Activated CD8-positive, alpha-beta memory T cell treated with anti-CD3 and anti-CD28 coated beads for 36 hours (primary cell): Measurements from ENCODE around the gene TCTA. TPM values are rescaled to one million over a fixed set of nuclear protein-coding genes. Genes with fewer than 3 reads are reported as not detected.

Experiments
- CTCF ChIA-PET: fragments of 350-600 bp; sonication (Branson Sonifier 250); formaldehyde crosslinking; loops from one replicate; lab custom pipeline; 2021; ENCODE audit warnings: antibody characterized with exemption; lab: Charles Lee
- POLR2A ChIA-PET: fragments of 350-600 bp; sonication (Branson Sonifier 250); formaldehyde crosslinking; loops from one replicate; lab custom pipeline; 2021; ENCODE audit warnings: antibody characterized with exemption; lab: Charles Lee
- total RNA-seq, 2 experiments: library from RNA; stranded (reverse); gene quantifications; one replicate each; pipeline ENCODE4 v1.2.3, GENCODE V29; 2021

Gene TCTA
- total RNA-seq, 2 experiments from 2014 or later = 17.7 to 17.9 TPM

- ChIA-PET POLR2A (interaction anchor here (0.6 to 0.7 kb wide), 2 partner anchors 76 to 741 kb away, joined by 14 to 19 read pairs; no protein-coding TSS in a partner anchor), CTCF (interaction anchor here (1.1 kb wide), 1 partner anchor 9 kb away, joined by 4 read pairs; no protein-coding TSS in a partner anchor)
Observed at GRCh38 chr3:49406571-49407565, 5.4 kb upstream of the TCTA start.

DNA sequence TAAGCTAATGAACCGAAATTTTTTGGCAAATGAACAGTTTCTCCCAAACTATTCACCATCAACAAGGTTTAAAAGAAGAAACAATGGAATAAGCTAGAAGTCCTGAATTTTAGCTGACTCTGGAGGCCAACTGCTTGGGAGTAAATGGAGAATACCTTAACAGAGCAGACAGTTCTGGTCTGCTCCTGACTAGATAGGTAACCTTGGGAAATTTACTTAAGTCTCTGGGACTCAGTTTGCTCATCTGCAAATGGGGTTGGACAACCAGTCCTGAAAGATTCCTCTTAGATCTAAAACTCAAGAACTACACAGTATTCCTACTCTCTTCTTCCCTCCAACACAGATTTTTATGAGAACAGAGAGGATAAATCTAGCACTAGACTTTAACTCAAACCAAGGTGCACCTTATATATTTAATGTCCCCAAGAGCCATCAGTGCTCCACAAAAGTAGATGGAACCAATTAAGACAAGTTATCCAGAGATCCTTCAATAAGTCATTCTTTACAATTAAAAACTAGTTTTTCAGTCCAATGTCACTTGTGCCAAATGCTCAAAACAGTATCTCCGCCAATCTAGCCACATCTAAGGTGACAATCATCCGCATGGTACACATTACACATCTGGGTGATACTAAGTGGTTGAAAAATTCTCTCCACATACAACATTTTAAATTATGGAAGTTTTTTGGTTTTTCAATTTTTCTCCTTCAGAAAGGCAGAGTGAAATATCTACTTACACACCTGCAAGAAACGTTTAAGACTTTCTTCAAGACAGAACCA, 2.0 kb upstream of the TCTA start:
- POLR2A ChIA-PET = interaction anchor here (0.6 to 2.5 kb wide), 3 partner anchors 18 to 70 kb away, joined by 3 to 18 read pairs (median 6); partner anchors contain the start of gene USP4

GRCh38 chr3:49410846-49411534, 1.2 kb upstream of the TCTA start:
- POLR2A ChIA-PET = interaction anchor here (0.6 to 2.5 kb wide), 8 partner anchors 10 to 290 kb away, joined by 3 to 18 read pairs (median 6); partner anchors contain the start of genes GPX1 and USP4
- CTCF ChIA-PET = interaction anchor here (1.1 kb wide), 1 partner anchor 52 kb away, joined by 3 read pairs; no protein-coding TSS in a partner anchor

More for the DNA sequence above, 2.0 kb upstream of the TCTA start:
- CTCF ChIA-PET = no interaction called here

GRCh38 chr3:49411535-49411967, 672 bp upstream of the TCTA start:
- CTCF ChIA-PET = interaction anchor here (0.8 to 1.1 kb wide), 2 partner anchors 53 to 320 kb away, joined by 3 read pairs; no protein-coding TSS in a partner anchor
- POLR2A ChIA-PET = interaction anchor here (0.6 to 2.5 kb wide), 12 partner anchors 9 to 318 kb away, joined by 3 to 18 read pairs (median 4); partner anchors contain the start of genes DAG1, GPX1, QRICH1 and USP4

- ChIA-PET CTCF (interaction anchor here (2.1 kb wide), 1 partner anchor 73 kb away, joined by 6 read pairs; the partner anchor contains the start of gene USP4), POLR2A (interaction anchor here (0.6 to 2.5 kb wide), 6 partner anchors 9 to 389 kb away, joined by 3 to 18 read pairs (median 5); partner anchors contain the start of gene USP4)
Observed at GRCh38 chr3:49412632-49413337, 562 bp downstream of the TCTA start.

GRCh38 chr3:49413338-49413734, 1.1 kb downstream of the TCTA start:
- ChIA-PET POLR2A (interaction anchor here (1.3 kb wide), 1 partner anchor 12 kb away, joined by 3 read pairs; no protein-coding TSS in a partner anchor), CTCF (interaction anchor here (2.1 kb wide), 1 partner anchor 74 kb away, joined by 6 read pairs; the partner anchor contains the start of gene USP4)

- POLR2A ChIA-PET = no interaction called here
- CTCF ChIA-PET = interaction anchor here (1.6 to 2.3 kb wide), 2 partner anchors 29 to 35 kb away, joined by 9 to 13 read pairs; no protein-coding TSS in a partner anchor
Observed at GRCh38 chr3:49414753-49415152, 2.5 kb downstream of the TCTA start.

DNA sequence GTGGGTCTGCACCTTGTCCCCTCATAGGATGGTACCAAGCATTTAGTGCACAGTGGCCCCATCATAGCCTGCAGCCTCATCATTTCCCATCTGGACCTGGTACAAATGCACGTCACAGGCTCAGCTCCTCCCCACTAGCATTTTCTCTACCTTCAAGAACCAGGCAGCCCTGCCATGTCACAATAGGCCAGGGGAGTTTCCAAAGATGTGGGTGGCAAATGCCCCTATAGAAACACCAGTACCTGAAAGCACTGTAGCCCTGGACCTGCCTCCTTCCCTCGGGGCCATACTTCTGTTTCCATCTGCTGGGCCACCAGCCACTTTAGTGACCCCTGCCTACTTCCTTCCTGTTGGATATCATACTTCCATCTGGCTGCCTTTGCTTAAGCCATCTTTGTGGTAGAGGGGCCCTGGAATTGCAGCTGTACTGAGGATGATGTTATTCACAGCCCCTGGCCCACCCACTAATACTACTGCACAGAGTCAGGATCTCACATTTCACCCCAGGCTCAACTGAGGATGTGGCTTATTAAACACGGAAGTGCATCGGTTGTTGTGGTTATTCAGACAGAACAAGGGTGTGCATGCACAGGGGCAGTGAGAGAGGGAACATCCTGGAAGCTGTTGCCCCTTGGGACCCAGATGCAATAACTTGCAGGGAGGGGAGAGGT, 3.8 kb downstream of the TCTA start:
- CTCF ChIA-PET = interaction anchor here (1.0 to 2.8 kb wide), 8 partner anchors 9 to 427 kb away, joined by 3 to 13 read pairs (median 6); partner anchors contain the start of genes NICN1 and USP4

DNA sequence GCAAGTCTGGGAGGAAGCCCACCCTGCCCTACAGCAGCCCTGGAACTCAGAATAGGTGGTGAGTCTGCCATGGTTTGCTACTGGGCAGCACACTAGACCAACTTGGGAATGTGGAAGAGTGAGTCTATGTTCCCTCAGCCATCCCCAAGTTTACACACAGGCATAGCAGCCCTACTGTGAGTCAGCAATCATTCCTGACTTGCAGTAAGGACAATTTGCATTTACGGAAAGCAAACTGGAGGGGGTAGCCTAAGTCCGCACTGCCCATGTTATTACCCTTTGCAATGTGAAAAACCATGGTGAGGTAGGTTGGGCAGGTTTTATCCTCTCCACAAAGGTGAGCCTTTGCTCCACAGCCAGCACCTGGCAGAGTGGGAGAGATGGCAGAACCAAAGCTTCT, 4.6 kb downstream of the TCTA start:
- POLR2A ChIA-PET = interaction anchor here (0.6 to 2.2 kb wide), 5 partner anchors 9 to 77 kb away, joined by 3 to 8 read pairs (median 4); partner anchors contain the start of genes NICN1 and USP4
- CTCF ChIA-PET = interaction anchor here (1.7 to 2.8 kb wide), 3 partner anchors 9 to 77 kb away, joined by 5 to 11 read pairs (median 6); partner anchors contain the start of genes NICN1 and USP4

More for the DNA sequence above, 3.8 kb downstream of the TCTA start:
- POLR2A ChIA-PET = interaction anchor here (0.6 to 2.2 kb wide), 7 partner anchors 10 to 76 kb away, joined by 3 to 6 read pairs (median 3); partner anchors contain the start of genes NICN1 and USP4

GRCh38 chr3:49417516-49418120, 5.4 kb downstream of the TCTA start:
- CTCF ChIA-PET = interaction anchor here (2.8 kb wide), 1 partner anchor 11 kb away, joined by 11 read pairs; the partner anchor contains the start of gene NICN1
- POLR2A ChIA-PET = interaction anchor here (0.9 to 2.2 kb wide), 2 partner anchors 8 to 11 kb away, joined by 6 to 8 read pairs; partner anchors contain the start of gene NICN1

DNA sequence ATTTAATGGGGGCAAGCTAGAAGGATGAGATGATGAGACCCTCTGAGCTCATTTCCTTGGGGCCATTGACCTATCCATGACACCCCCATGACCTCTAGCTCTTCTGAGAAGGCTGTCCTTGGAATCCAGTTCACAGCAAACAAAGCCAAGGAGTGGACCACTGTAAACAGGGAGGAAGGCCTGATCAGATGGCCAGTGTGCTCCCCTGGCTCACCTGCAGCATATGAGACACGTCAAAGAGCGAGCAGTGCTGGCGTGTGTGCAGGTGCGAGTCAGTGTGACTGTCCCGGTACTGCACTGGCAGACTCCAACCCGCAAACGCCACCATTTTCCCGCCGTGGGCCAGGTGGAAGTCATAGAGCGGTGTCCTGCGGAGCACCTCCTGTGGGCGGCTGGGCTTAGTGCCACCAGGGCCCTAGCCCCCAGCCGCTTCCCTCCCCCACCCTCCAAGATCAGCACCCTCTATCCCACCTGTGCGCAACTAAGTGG, 9.7 kb downstream of the TCTA start:
- ChIA-PET POLR2A (no interaction called here), CTCF (interaction anchor here (1.3 kb wide), 1 partner anchor 82 kb away, joined by 5 read pairs; the partner anchor contains the start of gene USP4)

DNA sequence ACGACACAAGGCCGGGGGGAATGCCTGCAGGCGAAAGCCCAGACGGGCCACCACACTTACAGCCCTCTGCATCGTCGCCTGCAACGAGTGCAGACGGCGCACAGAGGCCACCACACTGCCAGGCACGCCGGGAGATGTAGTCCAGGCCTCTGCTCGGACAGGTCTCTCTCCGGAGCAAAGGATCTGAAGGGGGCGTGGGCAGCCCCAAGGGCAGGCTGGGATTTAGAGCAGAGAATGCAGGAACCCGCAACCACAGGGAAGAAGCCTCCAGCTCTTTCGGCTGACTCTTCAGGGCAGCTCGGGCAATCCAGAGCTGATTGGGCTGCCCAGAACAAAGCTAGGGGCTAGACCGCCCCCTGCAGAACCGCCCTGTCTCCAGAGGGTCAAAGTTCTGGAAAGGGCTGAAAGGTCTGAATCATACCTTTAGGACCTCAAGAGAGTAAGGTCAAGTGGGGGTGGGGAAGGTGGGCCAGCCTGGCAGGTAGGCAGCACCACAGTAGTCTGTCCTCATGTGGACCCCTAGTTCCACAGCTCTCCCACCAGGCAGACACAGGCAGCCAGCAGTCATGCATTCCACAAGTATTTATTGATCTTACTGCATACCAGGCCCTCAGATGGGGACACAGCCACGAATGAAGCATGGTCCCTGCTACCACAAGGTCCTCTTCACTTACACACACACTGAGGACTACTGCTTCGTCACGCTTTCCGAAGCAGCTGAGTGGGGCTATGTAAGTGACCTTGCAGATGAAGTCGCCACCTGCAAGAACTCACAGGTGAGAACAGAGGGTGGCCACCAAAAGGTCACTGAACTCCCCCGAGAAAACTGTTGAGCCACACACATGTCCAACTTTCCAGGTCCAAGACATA, 10.4 kb downstream of the TCTA start, which contains the start of gene AMT:
Gene AMT (minus strand): TSS at position 95 of the 870 bp plus-strand sequence. CDS start 23 bp downstream, at position 72.
- ChIA-PET POLR2A (no interaction called here), CTCF (interaction anchor here (1.3 kb wide), 1 partner anchor 83 kb away, joined by 5 read pairs; the partner anchor contains the start of gene USP4)

- CTCF ChIA-PET = interaction anchor here (1.5 kb wide), 1 partner anchor 9 kb away, joined by 6 read pairs; no protein-coding TSS in a partner anchor
Observed at GRCh38 chr3:49424816-49425215, 12.6 kb downstream of the TCTA start.

DNA sequence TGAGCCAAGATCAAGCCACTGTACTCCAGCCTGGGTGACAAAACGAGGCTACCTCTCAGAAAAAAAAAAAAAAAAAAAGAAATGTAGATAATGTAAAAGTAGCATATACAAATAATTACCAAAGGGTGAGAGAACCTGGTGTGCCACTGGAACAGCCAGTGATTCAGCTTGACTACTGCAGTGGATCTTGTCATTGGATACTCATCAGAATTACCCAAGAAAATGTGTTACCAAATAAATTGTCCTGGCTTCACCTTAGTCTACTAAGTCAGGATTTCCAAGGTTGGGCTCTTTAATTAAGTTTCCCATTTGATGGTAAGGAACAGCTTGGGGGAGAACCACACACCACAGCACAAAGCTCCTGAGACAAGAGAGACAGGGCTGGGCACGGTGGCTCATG, 15.4 kb downstream of the TCTA start:
- CTCF ChIA-PET = no interaction called here
- POLR2A ChIA-PET = interaction anchor here (0.7 to 1.5 kb wide), 2 partner anchors 15 to 18 kb away, joined by 3 to 8 read pairs; partner anchors contain the start of genes RHOA and TCTA

More at GRCh38 chr3:49424816-49425215, 12.6 kb downstream of the TCTA start:
- POLR2A ChIA-PET = interaction anchor here (1.2 to 1.6 kb wide), 2 partner anchors 9 to 12 kb away, joined by 3 to 6 read pairs; no protein-coding TSS in a partner anchor
